RWPE2 (cell line): ENCODE measurements around the gene ZNF213.
"Not testable (repeated sequence)": the region's sequence is repeated elsewhere in the genome, so short reads cannot be mapped to it uniquely, and the experiment has no call there.

Source experiments
- ATAC-seq: fragments of 200-7000 bp; cut with Tn5 transposase; 3 replicates; pipeline ENCODE4 v1.9.1; 2021; ENCODE audit warnings: low read depth
- DNase-seq: peaks from one replicate; pipeline ENCODE4 v3.0.0-alpha.2; 2020; ENCODE audit warnings: low spot score
- H3K27ac ChIP-seq: fragments of 450-650 bp; 2 replicates; pipeline ENCODE4 v1.5.1; 2017; ENCODE audit warnings: mild to moderate bottlenecking; ENCODE audit not compliant: poor library complexity, severe bottlenecking
- H3K27me3 ChIP-seq: fragments of 250-450 bp; sonication (Bioruptor Pico); 2 replicates; pipeline ENCODE4 v1.5.1; 2021; ENCODE audit warnings: mild to moderate bottlenecking, moderate library complexity; ENCODE audit not compliant: insufficient read depth, poor library complexity, severe bottlenecking
- H3K36me3 ChIP-seq: fragments of 250-450 bp; sonication (Bioruptor Pico); 2 replicates; pipeline ENCODE4 v1.5.1; 2020; ENCODE audit warnings: low read depth, mild to moderate bottlenecking, moderate library complexity
- H3K4me1 ChIP-seq: fragments of 250-450 bp; sonication (Bioruptor Pico); 2 replicates; pipeline ENCODE4 v1.5.1; 2021; ENCODE audit warnings: mild to moderate bottlenecking, moderate library complexity; ENCODE audit not compliant: insufficient read depth, poor library complexity, severe bottlenecking
- H3K4me3 ChIP-seq: fragments of 250-450 bp; sonication (Bioruptor Pico); 2 replicates; pipeline ENCODE4 v1.5.1; 2021; ENCODE audit warnings: mild to moderate bottlenecking, moderate library complexity; ENCODE audit not compliant: severe bottlenecking
- H3K9me3 ChIP-seq: fragments of 250-450 bp; sonication (Bioruptor Pico); 2 replicates; pipeline ENCODE4 v1.5.1; 2021; ENCODE audit warnings: mild to moderate bottlenecking, moderate library complexity; ENCODE audit not compliant: severe bottlenecking
- CTCF ChIP-seq: fragments of 450-650 bp; IDR thresholded peaks from one replicate; pipeline ENCODE4 v1.5.1; 2017; ENCODE audit warnings: mild to moderate bottlenecking, moderate library complexity; ENCODE audit not compliant: poor library complexity, severe bottlenecking

ZNF213 gene

GRCh38 chr16:3179651-3180050 lies 44.8 kb downstream of the ZNF213 start:
- ATAC-seq (no peak), DNase-seq (no peak)
- Histone ChIP-seq H3K4me3 (no peak overlapping the region), H3K27me3 (no peaks in the 10 kb centered on the region), H3K9me3 (no peaks in the 10 kb centered on the region), H3K4me1 (no peaks in the 10 kb centered on the region), H3K36me3 (no peaks in the 10 kb centered on the region), H3K27ac (no peak overlapping the region)
- TF ChIP-seq CTCF = no peak

GRCh38 chr16:3180445-3180878 lies 45.6 kb downstream of the ZNF213 start:
- DNase-seq (no peak), ATAC-seq (no peak)
- no peaks in the 10 kb centered on the region for H3K9me3 ChIP-seq
- no peak overlapping the region for H3K4me3 ChIP-seq
- H3K27me3 ChIP-seq = no peaks in the 10 kb centered on the region
- no peaks in the 10 kb centered on the region for H3K4me1 ChIP-seq
- no peak for TF ChIP-seq CTCF
- H3K36me3 ChIP-seq = no peaks in the 10 kb centered on the region
- H3K27ac ChIP-seq = no peak overlapping the region

GRCh38 chr16:3182293-3182607 lies 47.4 kb downstream of the ZNF213 start:
- peak overlapping the region; percentile 40 for H3K4me3 ChIP-seq
- H3K27ac ChIP-seq, H3K36me3 ChIP-seq, H3K9me3 ChIP-seq, H3K4me1 ChIP-seq, ATAC-seq, H3K27me3 ChIP-seq, DNase-seq: not testable (repeated sequence)

GRCh38 chr16:3182608-3183444 lies 48.0 kb downstream of the ZNF213 start:
- no peak for DNase-seq
- Histone ChIP-seq H3K27me3 (no peaks in the 10 kb centered on the region), H3K27ac (no peak overlapping the region)

DNA sequence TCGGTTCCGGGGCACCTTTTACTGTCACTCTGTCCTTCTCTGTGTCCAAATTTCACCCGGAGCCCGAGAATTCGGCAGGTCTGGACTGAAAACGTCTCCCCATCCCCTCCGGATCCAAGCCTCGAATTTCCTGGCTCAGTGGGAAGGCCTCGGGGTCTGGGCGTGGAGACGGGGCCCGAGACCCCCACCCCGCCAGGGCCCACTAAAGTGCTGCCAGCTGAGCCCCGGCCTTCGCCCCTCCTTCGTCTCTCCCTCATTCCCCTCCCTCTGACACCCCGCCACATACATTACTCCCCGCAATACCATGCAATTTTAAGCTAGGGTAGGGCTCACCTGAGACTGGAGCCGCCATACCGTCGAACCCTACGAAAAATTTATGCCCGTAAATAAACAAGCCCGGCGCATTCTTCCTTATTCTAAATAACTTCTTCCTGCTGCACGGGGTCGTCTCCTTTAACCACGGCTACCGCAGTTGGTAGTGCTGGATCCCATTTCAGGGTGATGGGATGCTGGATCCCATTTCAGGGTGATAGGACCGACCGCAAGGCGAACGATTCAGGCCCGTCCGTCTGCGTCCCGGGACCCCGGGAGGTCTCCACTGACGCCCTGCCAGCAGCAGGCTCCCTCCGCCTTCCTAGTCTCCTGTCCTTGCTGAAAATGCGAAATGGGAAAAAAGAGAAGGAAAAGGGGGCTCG lies 48.8 kb downstream of the ZNF213 start:
- DNase-seq (no peak), ATAC-seq (peak; percentile 11; the same call in 1 of the 3 replicates)
- Histone ChIP-seq H3K27ac (no peak overlapping the region), H3K27me3 (no peaks in the 10 kb centered on the region), H3K36me3 (no peaks in the 10 kb centered on the region), H3K4me1 (no peaks in the 10 kb centered on the region), H3K4me3 (peak overlapping the region; percentile 40), H3K9me3 (no peaks in the 10 kb centered on the region)
- TF ChIP-seq CTCF = no peak

More at GRCh38 chr16:3182608-3183444, 48.0 kb downstream of the ZNF213 start:
- no peaks in the 10 kb centered on the region for H3K9me3 ChIP-seq
- no peaks in the 10 kb centered on the region for H3K36me3 ChIP-seq
- peak overlapping the region; percentile 40 for H3K4me3 ChIP-seq
- H3K4me1 ChIP-seq = no peaks in the 10 kb centered on the region
- TF ChIP-seq CTCF = peak; percentile 14
- ATAC-seq = peak; percentile 56
